Vagina (tissue), 2 donors: ENCODE data around the gene REM2. TPM values are rescaled to one million over a fixed set of nuclear protein-coding genes. Genes with fewer than 3 reads are reported as not detected.
A peak's percentile ranks its signal among the peaks of the same experiment; 100 is the strongest.

Source experiments
- DNase-seq, 2 donors: peaks; one replicate each; pipeline ENCODE4 v3.0.0-alpha.2; 2017; ENCODE audit errors: extremely low spot score in 2 of 2
- H3K27ac ChIP-seq: fragments of 200-600 bp; sonication (generic); one replicate; pipeline ENCODE4 v1.5.1; 2019
- H3K27me3 ChIP-seq: fragments of 200-600 bp; sonication (generic); one replicate; pipeline ENCODE4 v1.5.1; 2019
- H3K36me3 ChIP-seq, 2 donors: fragments of 200-600 bp; sonication (generic); one replicate each; pipeline ENCODE4 v1.5.1; 2017 to 2019
- H3K4me1 ChIP-seq: fragments of 200-600 bp; sonication (generic); one replicate; pipeline ENCODE4 v1.5.1; 2019
- H3K4me3 ChIP-seq, 2 donors: fragments of 200-600 bp; sonication (generic); 1 replicate in 1 of 2; 2 replicates in 1 of 2; pipeline ENCODE4 v1.5.1; 2016 to 2019
- H3K9me3 ChIP-seq: fragments of 200-600 bp; sonication (generic); one replicate; pipeline ENCODE4 v1.5.1; 2019
- CTCF ChIP-seq, 3 experiments: fragments of 450-650 bp in 2 of 3; fragments of 200-600 bp in 1 of 3; sonication (generic) in 1 of 3; IDR thresholded peaks; one replicate each; pipeline ENCODE4 v1.5.1; 2017 to 2019; ENCODE audit warnings: antibody characterized with exemption in 3 of 3, mild to moderate bottlenecking in 2 of 3, moderate library complexity in 2 of 3
- POLR2A ChIP-seq, 2 donors: fragments of 450-650 bp; IDR thresholded peaks; one replicate each; pipeline ENCODE4 v1.6.1; 2017; ENCODE audit warnings: antibody characterized with exemption in 2 of 2, mild to moderate bottlenecking in 2 of 2, moderate library complexity in 2 of 2
- POLR2AphosphoS5 ChIP-seq, 2 donors: sonication (generic); formaldehyde crosslinking; IDR thresholded peaks; one replicate each; pipeline ENCODE4 v1.9.0; 2017; ENCODE audit warnings: antibody characterized with exemption in 2 of 2, mild to moderate bottlenecking in 2 of 2, low read depth in 1 of 2; ENCODE audit not compliant: insufficient read depth in 1 of 2
- intact Hi-C: fragments of 100-400 bp; cut with DNase I; formaldehyde crosslinking; loops from one replicate; pipeline ENCODE4 v1.15.1; 2023
- total RNA-seq: library from RNA; depleted of rRNA; stranded (reverse); fragments of >200 nt; gene quantifications from one replicate; pipeline ENCODE4 v1.2.3, GENCODE V29; 2016

The REM2 gene
- total RNA-seq, 1 donor from 2014 or later = 3.9 TPM

GRCh38 chr14:22842211-22843122 lies 40.6 kb upstream of the REM2 start:
- Histone ChIP-seq H3K36me3 (peaks cover 6 to 64% of the 10 kb centered on the region in 2 donors), H3K27ac (peak overlapping the region; percentile 96), H3K9me3 (no peaks in the 10 kb centered on the region), H3K4me3 (no peak overlapping the region), H3K27me3 (no peaks in the 10 kb centered on the region), H3K4me1 (peaks cover 94% of the 10 kb centered on the region)
- intact Hi-C loops = no loop called here
- TF ChIP-seq POLR2AphosphoS5 (IDR thresholded peaks at IDR 0.05; ENCODE audit: insufficient read depth in 1 of 2, low read depth in 1 of 2) = peak in 1 of 2 donors; percentile 14
- no peak for TF ChIP-seq POLR2A (IDR thresholded peaks at IDR 0.05)
- TF ChIP-seq CTCF (IDR thresholded peaks at IDR 0.05) = no peak
- DNase-seq = no peak

GRCh38 chr14:22843123-22843925 lies 39.7 kb upstream of the REM2 start:
- Histone ChIP-seq H3K27ac (peak overlapping the region; percentile 96), H3K9me3 (no peaks in the 10 kb centered on the region), H3K27me3 (no peaks in the 10 kb centered on the region), H3K4me1 (peaks cover 99% of the 10 kb centered on the region), H3K36me3 (peaks cover 6 to 64% of the 10 kb centered on the region in 2 donors), H3K4me3 (no peak overlapping the region)
- no peak for TF ChIP-seq POLR2A (IDR thresholded peaks at IDR 0.05)
- no peak for TF ChIP-seq POLR2AphosphoS5 (IDR thresholded peaks at IDR 0.05; ENCODE audit: insufficient read depth in 1 of 2, low read depth in 1 of 2)
- no peak for TF ChIP-seq CTCF (IDR thresholded peaks at IDR 0.05)
- intact Hi-C loops = no loop called here
- no peak for DNase-seq

GRCh38 chr14:22844221-22845102 lies 38.6 kb upstream of the REM2 start:
- Histone ChIP-seq H3K4me1 (peaks cover 99% of the 10 kb centered on the region), H3K9me3 (no peaks in the 10 kb centered on the region), H3K27me3 (no peaks in the 10 kb centered on the region), H3K27ac (peak overlapping the region; percentile 96), H3K36me3 (peaks cover 6 to 64% of the 10 kb centered on the region in 2 donors), H3K4me3 (no peak overlapping the region)
- intact Hi-C loops = no loop called here
- TF ChIP-seq POLR2A (IDR thresholded peaks at IDR 0.05) (no peak), CTCF (IDR thresholded peaks at IDR 0.05) (no peak), POLR2AphosphoS5 (IDR thresholded peaks at IDR 0.05; ENCODE audit: insufficient read depth in 1 of 2, low read depth in 1 of 2) (no peak)
- no peak for DNase-seq

- intact Hi-C loops = no loop called here
- peak overlapping the region; percentile 96 for H3K27ac ChIP-seq
- TF ChIP-seq POLR2A (IDR thresholded peaks at IDR 0.05) (no peak), POLR2AphosphoS5 (IDR thresholded peaks at IDR 0.05; ENCODE audit: insufficient read depth in 1 of 2, low read depth in 1 of 2) (no peak), CTCF (IDR thresholded peaks at IDR 0.05) (no peak)
- peaks cover 6 to 64% of the 10 kb centered on the region in 2 donors for H3K36me3 ChIP-seq
- H3K27me3 ChIP-seq = no peaks in the 10 kb centered on the region
- DNase-seq = no peak
- peaks cover 100% of the 10 kb centered on the region for H3K4me1 ChIP-seq
- H3K9me3 ChIP-seq = no peaks in the 10 kb centered on the region
- no peak overlapping the region for H3K4me3 ChIP-seq
Measured at GRCh38 chr14:22845103-22845394, 38.0 kb upstream of the REM2 start.
